Coronary artery (tissue), 2 donors: Measurements from ENCODE around the gene STON2.

Source experiments
- DNase-seq: peaks from one replicate; pipeline ENCODE4 v3.0.0-alpha.2; 2017; ENCODE audit warnings: low spot score
- H3K27ac ChIP-seq, 2 donors: fragments of 200-600 bp; sonication (generic); one replicate each; pipeline ENCODE4 v1.5.1; 2016 to 2019
- H3K4me3 ChIP-seq: fragments of 200-600 bp; sonication (generic); 2 replicates; pipeline ENCODE4 v1.5.1; 2016; ENCODE audit warnings: mild to moderate bottlenecking, moderate library complexity
- CTCF ChIP-seq: fragments of 200-600 bp; sonication (generic); IDR thresholded peaks from one replicate; pipeline ENCODE4 v1.5.1; 2019; ENCODE audit warnings: antibody characterized with exemption

The STON2 gene

DNA sequence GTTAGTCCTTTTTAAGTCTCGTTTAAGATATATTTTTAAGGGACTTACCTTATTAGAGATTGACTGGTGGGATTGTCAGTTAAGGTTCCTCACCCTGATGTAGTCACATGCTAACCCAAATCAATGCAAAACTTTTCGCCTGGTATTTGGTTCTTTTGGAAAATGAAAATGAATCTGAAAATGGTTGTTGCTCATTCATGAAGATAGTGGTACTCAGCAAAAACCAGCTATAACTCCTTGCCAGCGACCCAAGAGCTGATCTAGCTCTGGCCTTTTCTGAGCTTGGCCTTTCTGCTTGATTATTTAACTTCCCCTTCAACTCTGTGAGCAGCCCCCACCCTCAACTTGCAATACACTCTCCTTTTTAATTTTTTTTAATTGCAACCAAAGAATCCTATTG lies 94.4 kb downstream of the STON2 start:
- Histone ChIP-seq H3K4me3 (no peak overlapping the region), H3K27ac (no peak overlapping the region)
- no peak for TF ChIP-seq CTCF
- no peak for DNase-seq

DNA sequence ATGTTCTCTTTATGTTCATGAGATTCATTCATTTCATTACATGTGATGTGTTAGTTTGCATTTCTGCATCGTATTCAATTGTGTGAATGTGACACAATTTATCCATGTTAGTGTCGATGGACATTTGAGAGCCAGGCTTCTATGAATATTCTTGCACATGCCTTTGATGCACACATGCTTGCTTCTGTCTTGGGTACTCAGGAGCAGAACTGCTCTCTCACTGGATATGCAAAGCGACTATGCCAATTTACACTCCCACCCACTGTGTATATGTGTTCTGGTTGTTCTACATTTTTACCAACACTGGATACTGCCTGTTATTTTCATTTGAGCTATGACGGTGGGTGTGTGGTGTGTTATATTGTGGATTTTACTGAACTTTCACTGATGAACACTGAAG lies 95.1 kb downstream of the STON2 start:
- no peak for DNase-seq
- Histone ChIP-seq H3K27ac (no peak overlapping the region), H3K4me3 (no peak overlapping the region)
- TF ChIP-seq CTCF, result no peak

DNA sequence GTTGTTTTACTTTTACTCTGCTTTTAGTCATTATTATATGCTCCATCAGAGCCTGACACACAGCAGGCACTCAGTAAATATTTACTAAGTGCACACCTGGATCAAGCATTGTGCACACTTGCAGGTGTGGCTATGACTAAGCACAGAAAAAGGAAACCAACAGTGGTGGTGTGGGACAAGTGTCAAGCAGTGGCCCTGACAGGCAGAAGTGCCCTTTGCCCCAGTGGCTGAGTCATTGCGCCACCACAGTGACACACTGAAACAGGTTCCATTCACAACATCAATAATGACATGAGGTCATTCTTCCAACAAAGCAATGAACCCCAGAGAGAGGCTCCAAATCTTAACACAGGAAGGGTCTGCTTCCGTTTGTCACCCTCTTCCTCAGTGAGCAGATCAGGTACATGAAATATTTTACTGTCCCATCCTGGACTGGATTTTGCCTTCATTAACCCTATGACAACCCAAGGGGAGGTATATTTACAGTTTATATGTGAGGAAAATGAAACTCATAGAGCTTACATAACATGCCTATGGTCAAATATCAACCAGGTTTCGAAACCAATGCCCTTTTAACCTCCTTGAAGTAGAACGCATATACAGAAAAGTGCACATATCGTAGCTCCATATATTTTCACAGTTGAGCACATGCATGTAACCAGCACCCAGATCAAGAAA lies 96.7 kb downstream of the STON2 start:
- Histone ChIP-seq H3K4me3 (no peak overlapping the region), H3K27ac (no peak overlapping the region)
- no peak for TF ChIP-seq CTCF
- DNase-seq, result no peak

DNA sequence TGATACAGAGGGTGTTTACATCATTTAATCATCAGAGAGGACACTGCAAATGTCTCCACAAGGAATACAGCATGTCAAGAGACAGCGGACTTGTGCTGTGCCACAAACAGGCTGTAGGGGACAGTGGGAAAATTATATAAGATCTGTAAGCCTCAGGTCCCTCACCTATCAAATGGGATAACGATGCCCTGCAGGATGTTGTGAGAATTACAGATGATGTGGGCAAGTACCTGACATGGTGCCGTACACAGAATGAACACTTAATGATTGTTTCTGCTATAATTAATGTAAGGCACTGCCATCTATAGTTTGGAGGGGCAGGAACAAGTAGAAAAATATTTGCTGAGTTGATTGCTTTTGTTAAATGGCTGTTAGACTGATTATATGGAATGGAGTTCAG lies 97.5 kb downstream of the STON2 start:
- TF ChIP-seq CTCF, result no peak
- DNase-seq, result no peak
- H3K4me3 ChIP-seq, result no peak overlapping the region
- H3K27ac ChIP-seq, result no peak overlapping the region

DNA sequence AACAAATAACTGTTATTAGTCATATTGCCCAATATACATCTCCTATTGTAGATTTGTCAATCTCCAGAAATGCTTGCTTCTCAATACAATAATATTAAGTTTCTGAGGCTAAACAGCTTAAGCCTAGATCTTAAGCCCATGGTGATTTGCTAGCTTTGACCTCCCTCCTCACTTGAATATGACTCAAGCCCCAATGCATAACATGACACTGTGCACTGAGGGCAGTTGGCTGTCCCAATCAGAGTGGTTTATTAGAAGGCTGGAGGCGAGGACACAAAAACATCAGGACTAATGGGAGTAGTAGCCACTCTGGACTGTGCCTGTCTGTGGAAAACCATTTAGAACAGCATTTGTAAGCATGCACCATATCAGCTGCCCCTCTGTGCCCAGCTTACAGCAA lies 98.3 kb downstream of the STON2 start:
- DNase-seq, result no peak
- TF ChIP-seq CTCF, result no peak
- Histone ChIP-seq H3K27ac (no peak overlapping the region), H3K4me3 (no peak overlapping the region)

DNA sequence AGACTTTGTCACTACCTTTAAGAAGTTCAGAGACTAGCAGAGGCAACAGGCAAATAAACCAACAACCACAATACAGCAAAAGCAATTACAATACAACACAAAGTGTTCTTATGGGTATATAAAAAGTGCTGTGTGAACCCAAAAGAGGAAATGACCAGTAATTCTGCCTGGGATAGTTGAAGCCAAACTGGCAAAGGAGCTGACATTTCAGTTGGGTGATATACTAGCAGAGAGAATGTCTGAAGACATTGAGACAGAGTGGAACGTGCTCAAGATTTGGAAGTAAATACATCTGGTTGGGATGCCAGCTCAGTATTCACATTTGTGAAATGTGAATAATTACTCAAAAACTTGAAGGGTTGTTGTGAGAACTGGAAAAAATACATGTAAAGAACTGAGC lies 98.8 kb downstream of the STON2 start:
- no peak for DNase-seq
- no peak for TF ChIP-seq CTCF
- no peak overlapping the region for H3K27ac ChIP-seq
- H3K4me3 ChIP-seq, result no peak overlapping the region

GRCh38 chr14:81298911-81299310 lies 101.2 kb downstream of the STON2 start:
- TF ChIP-seq CTCF, result no peak
- DNase-seq, result no peak
- Histone ChIP-seq H3K27ac (no peak overlapping the region), H3K4me3 (no peak overlapping the region)
